ENCODE data around the gene SFTPD. TPM values are rescaled to one million over a fixed set of nuclear protein-coding genes. Genes with fewer than 3 reads are reported as not detected.

The SFTPD gene
- total and polyA plus RNA-seq, 2 of the 13 experiments (the other 11 are each of a cell fraction or from before 2014, with no cell fraction given) = not detected

- H3K4me3 ChIP-seq (replicated peaks in 1 of 3; ENCODE audit: insufficient read depth in 1 of 3, low read depth in 2 of 3, low read length in 3 of 3) = peak overlapping the region; percentile 50 to 72 (median 63); a peak in 4 of 6 replicates
- no peaks in the 10 kb centered on the region for H3K36me3 ChIP-seq (replicated peaks in 1 of 2; ENCODE audit: control insufficient read depth in 1 of 2, insufficient read depth in 2 of 2, low read length in 2 of 2)
- H3K9ac ChIP-seq (ENCODE audit: insufficient read depth, low read depth, low read length) = no peak overlapping the region
- no peak overlapping the region for H2AFZ ChIP-seq (ENCODE audit: low read length)
- ChIA-PET POLR2A (no interaction called here), CTCF (ENCODE audit: low intra/inter-chr PET ratio, low total read pairs) (no interaction called here)
- no peaks in the 10 kb centered on the region for H3K4me1 ChIP-seq (ENCODE audit: insufficient read depth, low read length)
- intact Hi-C loops (cut with micrococcal nuclease; ENCODE audit: unreplicated experiment) = no loop called here
- DNase-seq (ENCODE audit: low spot score) (no peak), ATAC-seq (peak; percentile 72), FAIRE-seq (no peak)
- no peak overlapping the region for H3K27ac ChIP-seq (ENCODE audit: extremely low read length, insufficient read depth, low read length)
- BruUV-seq (replicated peaks) = no TSS peak
- no peaks in the 10 kb centered on the region for H4K20me1 ChIP-seq (ENCODE audit: insufficient read depth, low read length)
- no peaks in the 10 kb centered on the region for H3K79me2 ChIP-seq (ENCODE audit: insufficient read depth, low read length)
- 33% methylated on average over 6 of the region's 25 CpGs for WGBS (ENCODE audit: low lambda C conversion rate)
- peak; percentile 34; the same call in 1 of the 2 replicates for TF ChIP-seq ZNF768 (CRISPR knock-in tag; IDR thresholded peaks at IDR 0.05)
- no peak for TF ChIP-seq SNAI1 (CRISPR knock-in tag; IDR thresholded peaks at IDR 0.05; ENCODE audit: borderline replicate concordance)
- TF ChIP-seq HDAC2 (CRISPR knock-in tag; IDR thresholded peaks at IDR 0.05) = no peak
- H3K9me3 ChIP-seq (ENCODE audit: low read length) = no peaks in the 10 kb centered on the region
- in situ Hi-C loops (cut with HindIII; ENCODE audit: extremely low pct_ligation_motif_present, low pct_unique_long_range_greater_than_20kb) = no loop called here
- H3K27me3 ChIP-seq (ENCODE audit: control insufficient read depth in 1 of 2, insufficient read depth in 2 of 2, low read length in 2 of 2) = peaks cover 0 to 47% of the 10 kb centered on the region in 2 experiments; a peak in 3 of 5 replicates
- H3K4me2 ChIP-seq (ENCODE audit: low read depth, low read length) = peak overlapping the region; percentile 88
These were observed 33.5 kb upstream of the SFTPD start for GRCh38 chr10:79982362-79982800.

- Histone ChIP-seq H3K36me3 (replicated peaks in 1 of 2; ENCODE audit: control insufficient read depth in 1 of 2, insufficient read depth in 2 of 2, low read length in 2 of 2) (no peaks in the 10 kb centered on the region), H3K9me3 (ENCODE audit: low read length) (no peaks in the 10 kb centered on the region), H3K9ac (ENCODE audit: insufficient read depth, low read depth, low read length) (no peak overlapping the region), H3K4me3 (replicated peaks in 1 of 3; ENCODE audit: insufficient read depth in 1 of 3, low read depth in 2 of 3, low read length in 3 of 3) (peak overlapping the region; percentile 50 to 72 (median 63); a peak in 5 of 6 replicates), H2AFZ (ENCODE audit: low read length) (no peak overlapping the region), H3K4me1 (ENCODE audit: insufficient read depth, low read length) (no peaks in the 10 kb centered on the region), H3K27me3 (ENCODE audit: control insufficient read depth in 1 of 2, insufficient read depth in 2 of 2, low read length in 2 of 2) (peaks cover 0 to 47% of the 10 kb centered on the region in 2 experiments; a peak in 3 of 5 replicates), H3K79me2 (ENCODE audit: insufficient read depth, low read length) (no peaks in the 10 kb centered on the region), H3K4me2 (ENCODE audit: low read depth, low read length) (peak overlapping the region; percentile 88), H4K20me1 (ENCODE audit: insufficient read depth, low read length) (no peaks in the 10 kb centered on the region), H3K27ac (ENCODE audit: extremely low read length, insufficient read depth, low read length) (no peak overlapping the region)
- WGBS (ENCODE audit: low lambda C conversion rate) = 2% methylated on average over 13 of the region's 89 CpGs
- BruUV-seq (replicated peaks) = no TSS peak
- DNase-seq (ENCODE audit: low spot score) (peak; percentile 6), ATAC-seq (peak; percentile 95), FAIRE-seq (no peak)
- POLR2A ChIA-PET = no interaction called here
- intact Hi-C loops (cut with micrococcal nuclease; ENCODE audit: unreplicated experiment) = no loop called here
- in situ Hi-C loops (cut with HindIII; ENCODE audit: extremely low pct_ligation_motif_present, low pct_unique_long_range_greater_than_20kb) = no loop called here
- CTCF ChIA-PET (ENCODE audit: low intra/inter-chr PET ratio, low total read pairs) = no interaction called here
- TF ChIP-seq MAX (IDR thresholded peaks at IDR 0.05) (peak; percentile 21; the same call in 1 of the 2 replicates), EP300 (IDR thresholded peaks at IDR 0.05; ENCODE audit: low read depth in 2 of 2, low read length in 2 of 2) (no peak), EP300 (CRISPR knock-in tag; IDR thresholded peaks at IDR 0.05; ENCODE audit: borderline replicate concordance) (no peak), ZNF800 (CRISPR knock-in tag; IDR thresholded peaks at IDR 0.05) (peak; percentile 99), ARNT (IDR thresholded peaks at IDR 0.05) (no peak), POLR2AphosphoS5 (IDR thresholded peaks at IDR 0.05; ENCODE audit: low read depth, low read length) (no peak), SRSF4 (IDR thresholded peaks at IDR 0.05; ENCODE audit: low read depth, low read length, poor library complexity, severe bottlenecking) (no peak), ZNF121 (CRISPR knock-in tag; IDR thresholded peaks at IDR 0.05) (0 out of 2 replicates have a peak, but pooled peaks have one; percentile 18), ZNF777 (CRISPR knock-in tag; IDR thresholded peaks at IDR 0.05) (peak; percentile 78), ZUFSP (CRISPR knock-in tag; IDR thresholded peaks at IDR 0.05; ENCODE audit: borderline replicate concordance) (no peak), CCDC6 (CRISPR knock-in tag; IDR thresholded peaks at IDR 0.05) (no peak)
These were observed 32.8 kb upstream of the SFTPD start for GRCh38 chr10:79981450-79982361.
